Astrocyte of the spinal cord (primary cell): ENCODE data around the gene FAM181B.

ENCODE experiments used
- DNase-seq: peaks from one replicate; pipeline ENCODE4 v3.0.0; 2011; ENCODE audit warnings: low read depth, low spot score
- H3K4me3 ChIP-seq: 2 replicates; pipeline ENCODE4 v1.5.1; 2011; ENCODE audit warnings: low read depth, mild to moderate bottlenecking, low read length, moderate library complexity
- in situ Hi-C: cut with HindIII; loops from 2 replicates; pipeline ENCODE4 v1.10.0; 2017; ENCODE audit warnings: low sequenced_read_pairs
- TF ChIP-seq, protein P1 (sequence below): IDR thresholded peaks from 2 replicates; pipeline ENCODE4 v1.5.1; 2012; ENCODE audit warnings: low read depth, mild to moderate bottlenecking, low read length, inconsistent platforms

The FAM181B gene

DNA sequence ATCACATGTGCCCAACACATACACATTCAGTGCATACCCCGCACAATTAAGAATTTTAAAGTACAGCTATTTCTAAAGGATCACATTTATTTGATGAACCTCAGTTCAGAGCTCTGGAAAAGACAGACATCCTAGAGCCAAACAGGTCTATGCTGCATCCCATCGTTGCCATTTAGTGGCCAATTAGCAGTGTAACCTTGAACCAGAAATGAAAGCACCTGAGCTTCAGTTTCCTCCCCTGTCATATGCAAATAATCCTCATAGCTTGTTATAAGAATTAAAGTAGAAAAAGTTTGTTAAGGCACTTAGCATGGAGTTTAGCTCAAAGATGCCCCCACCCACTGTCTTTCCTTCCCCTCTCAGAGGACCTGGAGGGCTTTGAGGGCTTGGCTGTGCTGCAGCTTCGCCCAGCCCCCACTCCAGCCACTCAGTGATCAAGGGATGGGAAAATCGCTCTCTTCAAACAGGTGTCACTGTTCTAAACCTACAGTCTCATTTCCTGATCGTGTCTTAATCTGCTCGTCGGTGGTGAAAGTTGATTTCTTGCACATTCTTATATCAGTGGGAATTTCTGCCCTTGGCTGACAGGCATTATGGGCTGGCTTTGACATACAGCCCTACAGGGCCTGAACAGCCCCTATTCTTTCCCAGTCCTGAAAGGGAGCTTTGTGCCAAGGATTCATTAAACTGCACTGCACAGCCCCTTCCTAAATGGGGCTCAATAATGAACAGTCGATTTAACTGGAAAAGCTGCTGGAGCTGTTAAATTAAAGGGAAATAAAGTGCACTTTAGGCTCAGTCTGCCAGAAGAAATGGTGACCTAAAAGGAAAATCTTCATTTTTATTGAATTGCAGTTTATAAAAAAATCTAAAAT lies 23.3 kb upstream of the FAM181B start:
- H3K4me3 ChIP-seq: no peak overlapping the region
- no peak for DNase-seq
- in situ Hi-C loops: no loop called here
- TF ChIP-seq, protein P1, sequence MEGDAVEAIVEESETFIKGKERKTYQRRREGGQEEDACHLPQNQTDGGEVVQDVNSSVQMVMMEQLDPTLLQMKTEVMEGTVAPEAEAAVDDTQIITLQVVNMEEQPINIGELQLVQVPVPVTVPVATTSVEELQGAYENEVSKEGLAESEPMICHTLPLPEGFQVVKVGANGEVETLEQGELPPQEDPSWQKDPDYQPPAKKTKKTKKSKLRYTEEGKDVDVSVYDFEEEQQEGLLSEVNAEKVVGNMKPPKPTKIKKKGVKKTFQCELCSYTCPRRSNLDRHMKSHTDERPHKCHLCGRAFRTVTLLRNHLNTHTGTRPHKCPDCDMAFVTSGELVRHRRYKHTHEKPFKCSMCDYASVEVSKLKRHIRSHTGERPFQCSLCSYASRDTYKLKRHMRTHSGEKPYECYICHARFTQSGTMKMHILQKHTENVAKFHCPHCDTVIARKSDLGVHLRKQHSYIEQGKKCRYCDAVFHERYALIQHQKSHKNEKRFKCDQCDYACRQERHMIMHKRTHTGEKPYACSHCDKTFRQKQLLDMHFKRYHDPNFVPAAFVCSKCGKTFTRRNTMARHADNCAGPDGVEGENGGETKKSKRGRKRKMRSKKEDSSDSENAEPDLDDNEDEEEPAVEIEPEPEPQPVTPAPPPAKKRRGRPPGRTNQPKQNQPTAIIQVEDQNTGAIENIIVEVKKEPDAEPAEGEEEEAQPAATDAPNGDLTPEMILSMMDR: no peak

DNA sequence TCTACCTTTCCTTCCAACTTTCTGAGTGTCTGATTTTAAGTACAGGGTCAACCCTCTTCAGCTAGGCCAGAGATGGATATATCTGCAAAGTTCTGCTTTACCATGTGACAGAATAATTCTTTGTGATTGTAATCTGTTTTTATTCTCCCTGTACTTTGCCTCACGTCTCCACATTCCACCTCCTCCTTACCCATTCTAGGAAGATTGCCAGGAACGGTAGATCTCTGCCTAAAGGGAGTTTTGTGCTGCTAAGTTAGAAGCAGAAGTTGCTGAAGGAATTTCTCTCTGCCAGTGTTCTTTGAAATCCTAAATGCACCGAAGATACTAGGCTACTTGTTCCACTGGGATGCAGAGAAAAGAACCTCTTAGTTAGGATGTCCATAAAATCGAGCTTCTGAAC lies 20.7 kb upstream of the FAM181B start:
- in situ Hi-C loops: no loop called here
- TF ChIP-seq, protein P1: no peak
- DNase-seq: no peak
- no peak overlapping the region for H3K4me3 ChIP-seq

DNA sequence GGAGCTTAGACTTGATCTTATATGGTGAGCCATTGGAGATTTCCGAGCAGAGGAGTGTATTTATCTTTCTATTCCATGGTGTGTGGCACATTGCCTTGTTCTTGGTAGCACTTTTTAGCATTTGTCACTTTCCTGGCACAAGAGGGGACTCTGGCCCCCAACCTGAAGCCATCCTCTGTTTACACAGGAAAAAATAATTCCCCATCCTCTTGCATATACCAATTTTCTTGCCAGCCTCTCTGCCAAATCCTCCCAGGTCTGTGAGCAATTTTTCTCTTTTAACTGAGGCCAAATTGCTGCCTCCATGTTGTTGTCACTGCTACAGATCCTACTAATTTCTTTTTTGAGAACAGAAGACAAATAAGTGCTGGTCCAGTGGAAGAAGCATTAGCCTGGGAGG lies 20.3 kb upstream of the FAM181B start:
- no peak overlapping the region for H3K4me3 ChIP-seq
- TF ChIP-seq, protein P1: no peak
- in situ Hi-C loops: no loop called here
- no peak for DNase-seq

DNA sequence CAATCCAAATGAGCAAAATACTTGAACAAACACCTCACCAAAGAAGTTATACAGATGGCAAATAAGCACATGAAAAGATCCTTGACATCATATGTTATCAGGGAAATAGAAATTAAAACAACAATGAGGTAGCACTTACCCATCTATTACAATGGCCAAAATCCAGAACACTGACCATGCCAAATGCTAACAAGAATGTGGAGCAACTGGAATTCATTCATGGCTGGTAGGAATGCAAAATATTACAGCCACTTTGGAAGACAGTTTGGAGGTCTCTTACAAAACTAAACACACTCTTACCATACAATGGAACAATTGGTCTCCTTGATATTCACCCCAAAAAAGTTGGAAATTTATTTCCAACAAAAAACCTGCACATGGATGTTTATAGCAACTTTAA lies 19.1 kb upstream of the FAM181B start:
- H3K4me3 ChIP-seq: no peak overlapping the region
- in situ Hi-C loops: no loop called here
- DNase-seq: no peak
- TF ChIP-seq, protein P1: no peak

DNA sequence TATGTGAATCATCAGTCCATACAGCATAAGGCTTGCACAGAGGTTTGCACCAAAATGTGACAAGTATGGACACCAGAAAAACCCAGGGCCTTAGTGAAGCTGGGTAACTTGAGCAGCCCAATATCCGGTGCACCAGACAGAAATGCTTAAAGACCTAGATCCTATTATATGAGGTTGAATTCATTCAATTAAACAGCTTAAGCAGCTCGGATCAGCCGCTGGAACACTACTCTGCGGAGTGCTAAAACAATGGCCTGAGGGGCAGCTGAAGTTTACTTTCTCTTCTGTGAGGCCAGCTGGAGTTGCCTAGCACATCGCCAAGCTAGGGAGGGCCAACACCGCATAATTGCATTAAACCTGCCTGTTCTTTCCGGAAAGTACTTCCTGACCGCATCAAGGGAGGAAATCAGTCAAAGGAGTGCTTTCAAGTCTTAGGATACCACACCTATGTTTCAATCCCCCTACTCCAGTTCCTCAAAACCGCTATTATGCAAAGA lies 17.0 kb upstream of the FAM181B start:
- in situ Hi-C loops: no loop called here
- no peak overlapping the region for H3K4me3 ChIP-seq
- DNase-seq: no peak
- TF ChIP-seq, protein P1: no peak

DNA sequence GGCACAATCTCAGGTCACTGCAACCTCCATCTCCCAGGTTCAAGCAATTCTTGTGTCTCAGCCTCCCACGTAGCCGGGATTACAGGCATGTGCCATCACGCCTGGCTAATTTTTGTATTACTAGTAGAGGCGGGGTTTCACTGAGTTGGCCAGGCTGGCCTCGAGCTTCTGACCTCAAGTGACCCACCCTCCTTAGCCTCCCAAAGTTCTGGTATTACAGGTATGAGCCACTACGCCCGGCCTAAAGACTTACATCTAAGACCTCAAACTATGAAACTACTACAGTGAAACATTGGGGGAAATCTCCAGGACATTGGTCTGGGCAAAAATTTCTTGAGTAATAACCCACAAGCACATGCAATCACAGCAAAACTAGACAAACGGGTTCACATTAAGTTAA lies 13.8 kb upstream of the FAM181B start:
- H3K4me3 ChIP-seq: no peak overlapping the region
- in situ Hi-C loops: no loop called here
- TF ChIP-seq, protein P1: no peak
- no peak for DNase-seq
